ENCODE data around the gene LIFR.

DNA sequence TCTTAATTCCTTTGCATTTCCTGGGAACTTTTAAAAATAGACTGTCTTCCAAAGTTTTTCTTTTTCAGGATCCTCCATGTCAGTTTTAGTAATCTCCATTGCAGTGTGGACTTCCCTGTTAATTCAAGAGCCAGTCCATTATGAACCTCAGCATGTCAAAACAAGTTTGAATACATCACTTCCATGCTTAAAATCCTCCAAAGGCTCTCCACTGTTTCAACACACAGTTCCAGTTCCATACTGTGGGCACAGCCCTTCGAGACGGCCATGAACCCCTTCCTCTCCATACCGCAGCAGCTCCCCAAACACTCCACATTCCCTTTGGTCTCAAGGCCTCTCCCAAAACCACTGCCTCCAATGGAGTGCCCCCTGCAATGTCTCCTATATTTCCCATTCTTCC lies 19.5 kb downstream of the LIFR start:
- TF ChIP-seq ZBTB8A (tag by site-specific recombination; IDR thresholded peaks at IDR 0.05): no peak
- TF ChIP-seq ZNF549 (tag by site-specific recombination; IDR thresholded peaks at IDR 0.05): no peak
- TF ChIP-seq, protein P1, sequence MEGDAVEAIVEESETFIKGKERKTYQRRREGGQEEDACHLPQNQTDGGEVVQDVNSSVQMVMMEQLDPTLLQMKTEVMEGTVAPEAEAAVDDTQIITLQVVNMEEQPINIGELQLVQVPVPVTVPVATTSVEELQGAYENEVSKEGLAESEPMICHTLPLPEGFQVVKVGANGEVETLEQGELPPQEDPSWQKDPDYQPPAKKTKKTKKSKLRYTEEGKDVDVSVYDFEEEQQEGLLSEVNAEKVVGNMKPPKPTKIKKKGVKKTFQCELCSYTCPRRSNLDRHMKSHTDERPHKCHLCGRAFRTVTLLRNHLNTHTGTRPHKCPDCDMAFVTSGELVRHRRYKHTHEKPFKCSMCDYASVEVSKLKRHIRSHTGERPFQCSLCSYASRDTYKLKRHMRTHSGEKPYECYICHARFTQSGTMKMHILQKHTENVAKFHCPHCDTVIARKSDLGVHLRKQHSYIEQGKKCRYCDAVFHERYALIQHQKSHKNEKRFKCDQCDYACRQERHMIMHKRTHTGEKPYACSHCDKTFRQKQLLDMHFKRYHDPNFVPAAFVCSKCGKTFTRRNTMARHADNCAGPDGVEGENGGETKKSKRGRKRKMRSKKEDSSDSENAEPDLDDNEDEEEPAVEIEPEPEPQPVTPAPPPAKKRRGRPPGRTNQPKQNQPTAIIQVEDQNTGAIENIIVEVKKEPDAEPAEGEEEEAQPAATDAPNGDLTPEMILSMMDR (tag by site-specific recombination; IDR thresholded peaks at IDR 0.05): no peak
- TF ChIP-seq KLF16 (tag by site-specific recombination; IDR thresholded peaks at IDR 0.05): no peak
